Gastrocnemius medialis (tissue), 4 donors: ENCODE data around the gene CSNK2A1.

Source experiments
- CTCF ChIP-seq, 5 experiments: fragments of 450-650 bp in 3 of 5; fragments of 200-600 bp in 2 of 5; sonication (generic) in 2 of 5; IDR thresholded peaks in 4 of 5; conservative IDR thresholded peaks in 1 of 5; 1 replicate in 4 of 5; 2 replicates in 1 of 5; pipeline ENCODE4 v1.5.1; 2016 to 2019; ENCODE audit warnings: antibody characterized with exemption in 5 of 5, mild to moderate bottlenecking in 3 of 5, moderate library complexity in 3 of 5
- POLR2A ChIP-seq, 2 donors: fragments of 450-650 bp; IDR thresholded peaks; one replicate each; pipeline ENCODE4 v1.6.1; 2017; ENCODE audit warnings: antibody characterized with exemption in 2 of 2, mild to moderate bottlenecking in 2 of 2, moderate library complexity in 2 of 2

GRCh38 chr20:547394-547793, 3.8 kb upstream of the CSNK2A1 start:
- no peak for TF ChIP-seq CTCF (IDR thresholded peaks at IDR 0.05 in 4 of 5, conservative IDR thresholded peaks at IDR 0.05 in 1 of 5)
- no peak for TF ChIP-seq POLR2A (IDR thresholded peaks at IDR 0.05)
